GM18951 (cell line): ENCODE data around the gene HAGHL.

Experiments
- POLR2A ChIP-seq: IDR thresholded peaks from 4 replicates; pipeline ENCODE4 v1.6.1; 2011; ENCODE audit warnings: mild to moderate bottlenecking; ENCODE audit not compliant: insufficient read length, insufficient read depth; ENCODE audit errors: extremely low read depth
- in situ Hi-C: fragments of 300-500 bp; cut with MboI; formaldehyde crosslinking; loops from one replicate; pipeline ENCODE4 v1.12.0; 2022; ENCODE audit warnings: low sequenced_read_pairs, mixed read lengths, inconsistent platforms; ENCODE audit not compliant: unreplicated experiment

HAGHL gene, protein sequence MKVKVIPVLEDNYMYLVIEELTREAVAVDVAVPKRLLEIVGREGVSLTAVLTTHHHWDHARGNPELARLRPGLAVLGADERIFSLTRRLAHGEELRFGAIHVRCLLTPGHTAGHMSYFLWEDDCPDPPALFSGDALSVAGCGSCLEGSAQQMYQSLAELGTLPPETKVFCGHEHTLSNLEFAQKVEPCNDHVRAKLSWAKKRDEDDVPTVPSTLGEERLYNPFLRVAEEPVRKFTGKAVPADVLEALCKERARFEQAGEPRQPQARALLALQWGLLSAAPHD

DNA sequence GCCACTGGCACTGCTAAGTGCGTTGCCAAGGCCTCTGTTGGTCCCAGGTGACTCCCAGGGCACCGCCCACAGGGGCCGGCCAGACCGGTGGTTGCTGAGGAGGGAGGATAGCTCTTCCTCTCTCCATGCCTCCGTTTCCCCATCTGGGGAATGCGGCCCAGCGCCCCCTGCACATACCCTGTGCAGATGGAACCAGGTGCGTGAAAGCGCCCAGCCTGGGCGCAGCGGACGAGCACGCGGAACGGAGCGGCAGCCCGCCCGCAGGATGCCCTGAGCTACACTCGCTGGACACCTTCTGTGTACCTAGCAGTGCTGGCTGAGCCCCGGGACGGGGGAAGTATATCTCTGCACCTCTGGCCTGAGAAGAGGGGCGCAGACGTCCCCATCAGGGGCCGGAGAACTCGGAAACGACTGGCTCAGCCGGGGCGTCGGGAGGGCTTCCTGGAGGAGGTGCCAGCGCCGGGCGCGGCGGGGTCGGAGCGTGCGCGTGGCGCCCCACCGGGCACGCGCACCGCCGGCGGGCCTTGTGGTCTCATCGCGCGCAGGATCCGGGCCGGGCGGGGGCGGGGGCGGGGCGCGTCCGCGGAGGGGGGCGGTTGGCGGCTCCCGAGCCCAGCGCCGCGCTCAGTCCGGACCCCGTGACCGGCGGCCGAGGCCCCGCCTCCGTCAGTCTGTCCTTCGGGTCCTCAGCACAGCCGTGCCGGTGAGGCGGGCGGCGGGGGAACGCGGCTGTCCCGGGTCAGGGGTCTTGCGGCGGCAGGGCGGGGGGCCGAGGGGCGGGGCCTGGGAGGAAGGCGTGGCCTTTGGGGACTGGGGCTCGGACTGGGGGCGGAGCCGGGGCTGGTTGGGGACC, at the start of gene HAGHL, which contains the start of gene CCDC78:
Gene HAGHL (plus strand): TSS at position 669 of the 853 bp plus-strand sequence. CDS start 404 bp downstream, outside the sequence.
Gene CCDC78 (minus strand): TSS at position 6 of the 853 bp plus-strand sequence. CDS start 76 bp downstream, outside the sequence.
- in situ Hi-C loops: no loop called here
- no peak for TF ChIP-seq POLR2A

DNA sequence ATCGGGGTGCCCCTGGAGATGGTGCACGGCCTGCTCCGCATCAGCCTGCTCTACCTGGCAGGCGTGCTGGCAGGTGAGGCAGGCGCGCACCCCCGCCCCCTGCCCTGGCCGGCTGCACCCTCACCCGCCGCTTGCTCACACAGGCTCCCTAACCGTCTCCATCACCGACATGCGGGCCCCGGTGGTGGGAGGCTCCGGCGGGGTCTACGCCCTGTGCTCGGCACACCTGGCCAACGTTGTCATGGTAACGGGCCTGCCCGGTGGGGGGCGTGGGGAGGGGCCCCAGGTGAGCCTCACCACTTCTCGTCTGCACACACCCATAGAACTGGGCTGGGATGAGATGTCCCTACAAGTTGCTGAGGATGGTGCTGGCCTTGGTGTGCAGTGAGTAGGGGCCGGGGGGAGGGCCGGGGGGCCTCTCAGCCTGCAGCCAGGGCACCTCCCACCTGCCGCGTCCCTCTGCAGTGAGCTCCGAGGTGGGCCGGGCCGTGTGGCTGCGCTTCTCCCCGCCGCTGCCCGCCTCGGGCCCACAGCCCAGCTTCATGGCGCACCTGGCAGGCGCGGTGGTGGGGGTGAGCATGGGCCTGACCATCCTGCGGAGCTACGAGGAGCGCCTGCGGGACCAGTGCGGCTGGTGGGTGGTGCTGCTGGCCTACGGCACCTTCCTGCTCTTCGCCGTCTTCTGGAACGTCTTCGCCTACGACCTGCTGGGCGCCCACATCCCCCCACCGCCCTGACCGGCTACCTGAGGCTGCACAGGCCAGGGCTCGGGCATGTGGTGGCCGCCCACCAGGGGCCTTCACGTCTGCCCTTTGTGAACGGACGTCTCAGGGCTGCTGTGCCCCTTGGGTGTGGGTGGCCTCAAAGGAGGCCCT, 49.4 kb upstream of the HAGHL start:
- TF ChIP-seq POLR2A: no peak
- in situ Hi-C loops: no loop called here

DNA sequence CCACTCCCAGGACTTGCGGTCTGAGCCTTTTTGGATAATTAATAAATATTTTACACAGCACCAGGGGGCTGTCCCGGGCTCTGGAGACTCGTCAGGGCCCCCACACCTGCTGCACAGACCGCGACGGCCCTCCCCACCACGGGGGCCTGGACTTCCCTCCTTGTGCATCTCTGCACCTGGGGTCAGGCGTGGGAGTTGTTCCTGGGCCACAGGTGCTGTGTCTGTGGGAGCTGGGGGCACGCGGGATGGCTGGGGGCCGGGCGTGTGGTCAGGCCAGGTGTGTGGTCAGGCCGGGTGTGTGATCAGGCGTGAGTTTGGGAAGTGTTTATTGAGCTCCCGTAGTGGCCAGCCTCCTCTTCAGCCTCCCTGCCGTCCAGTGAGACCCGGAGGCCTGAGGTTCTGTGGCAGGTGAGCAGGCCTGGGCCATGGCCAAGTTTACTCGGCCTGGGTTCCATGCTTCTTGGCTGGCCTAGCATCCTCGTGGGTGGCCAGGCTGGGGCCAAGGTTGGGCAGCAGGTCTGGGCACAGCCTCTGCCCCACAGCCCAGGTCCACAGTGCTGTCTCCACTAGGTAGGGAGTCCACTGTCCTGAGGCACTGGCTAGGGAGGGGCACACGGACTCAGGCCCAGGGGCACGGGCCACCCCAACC, 48.6 kb upstream of the HAGHL start:
- no peak for TF ChIP-seq POLR2A

DNA sequence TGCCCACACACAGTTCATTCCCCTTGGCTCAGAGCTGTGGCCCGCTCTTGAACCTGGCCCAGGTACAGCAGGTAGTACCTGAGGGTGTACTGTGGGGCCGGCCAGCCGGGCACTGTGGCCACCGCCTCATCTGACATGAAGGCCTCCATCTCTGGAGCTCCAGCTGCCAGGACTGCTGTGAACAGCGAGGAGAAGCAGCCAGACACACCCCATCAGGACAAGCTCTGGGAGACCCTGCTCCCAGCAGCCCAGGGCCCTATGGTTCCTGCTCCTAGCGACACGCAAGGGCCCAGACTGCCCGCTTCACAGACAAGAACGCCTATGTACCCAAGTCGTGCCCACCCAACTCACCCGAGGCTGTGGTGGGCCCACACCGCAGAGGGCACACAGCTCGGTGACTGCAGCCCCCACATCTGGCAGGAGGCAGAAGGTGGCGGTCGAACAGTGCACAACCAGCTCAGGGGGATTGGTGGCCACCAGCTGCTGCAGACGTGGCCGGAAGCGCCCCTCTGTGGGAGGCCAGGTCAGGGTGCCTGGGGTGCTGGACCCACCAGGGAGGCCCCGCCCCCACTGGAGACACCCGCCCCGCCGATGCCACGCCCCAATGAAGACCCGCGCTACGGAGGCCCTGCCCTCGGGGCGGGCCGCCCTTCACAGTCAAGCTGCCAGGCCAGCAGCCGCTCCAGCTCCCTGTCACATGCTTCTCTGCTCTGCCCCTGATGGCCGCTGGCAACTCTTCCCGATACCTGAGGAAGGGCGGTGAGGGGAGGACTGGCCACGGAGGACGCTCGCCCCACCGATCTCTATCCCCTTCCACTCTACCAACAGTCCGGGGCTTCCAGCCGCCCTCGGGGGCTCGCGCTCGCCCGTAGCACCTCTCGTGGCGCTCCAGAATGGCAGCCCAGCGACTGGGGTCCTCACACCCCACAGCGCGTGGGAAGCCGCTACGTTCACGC, 47.8 kb upstream of the HAGHL start:
- in situ Hi-C loops: no loop called here
- no peak for TF ChIP-seq POLR2A

More for the DNA sequence above, 48.6 kb upstream of the HAGHL start:
- in situ Hi-C loops: no loop called here

DNA sequence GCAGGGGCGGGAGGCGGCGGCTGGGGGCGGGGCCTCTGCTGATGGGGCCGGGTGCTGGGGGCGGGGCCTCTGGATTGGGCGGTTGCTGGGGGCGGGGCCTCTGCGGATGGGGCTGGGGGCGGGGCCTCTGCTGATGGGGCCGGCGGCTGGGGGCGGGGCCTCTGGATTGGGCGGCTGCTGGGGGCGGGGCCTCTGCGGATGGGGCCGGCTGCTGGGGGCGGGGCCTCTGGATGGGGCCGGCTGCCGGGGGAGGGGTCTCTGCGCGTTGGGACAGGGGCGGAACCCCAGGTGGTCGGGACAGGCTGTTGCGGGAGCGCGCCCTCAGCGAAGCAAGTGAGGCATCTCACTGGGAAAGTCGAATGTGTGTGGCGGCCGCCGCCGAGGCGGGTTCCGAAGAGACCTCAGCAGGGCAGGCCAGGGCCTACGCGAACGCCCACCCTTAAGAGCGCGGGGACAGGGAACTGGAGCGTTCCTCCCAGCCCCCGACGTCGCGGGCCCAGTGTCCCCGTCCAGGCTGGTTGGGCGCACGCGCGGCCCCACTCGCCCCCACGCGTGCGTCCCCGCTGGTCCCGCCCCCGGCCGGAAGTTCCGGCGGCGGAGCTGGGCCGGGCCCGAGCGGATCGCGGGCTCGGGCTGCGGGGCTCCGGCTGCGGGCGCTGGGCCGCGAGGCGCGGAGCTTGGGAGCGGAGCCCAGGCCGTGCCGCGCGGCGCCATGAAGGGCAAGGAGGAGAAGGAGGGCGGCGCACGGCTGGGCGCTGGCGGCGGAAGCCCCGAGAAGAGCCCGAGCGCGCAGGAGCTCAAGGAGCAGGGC, 46.9 kb upstream of the HAGHL start, which contains the start of gene STUB1:
Gene STUB1 (plus strand): TSS at position 597 of the 811 bp plus-strand sequence. CDS start 116 bp downstream, at position 713.
- in situ Hi-C loops: no loop called here
- TF ChIP-seq POLR2A: peak; percentile 94

DNA sequence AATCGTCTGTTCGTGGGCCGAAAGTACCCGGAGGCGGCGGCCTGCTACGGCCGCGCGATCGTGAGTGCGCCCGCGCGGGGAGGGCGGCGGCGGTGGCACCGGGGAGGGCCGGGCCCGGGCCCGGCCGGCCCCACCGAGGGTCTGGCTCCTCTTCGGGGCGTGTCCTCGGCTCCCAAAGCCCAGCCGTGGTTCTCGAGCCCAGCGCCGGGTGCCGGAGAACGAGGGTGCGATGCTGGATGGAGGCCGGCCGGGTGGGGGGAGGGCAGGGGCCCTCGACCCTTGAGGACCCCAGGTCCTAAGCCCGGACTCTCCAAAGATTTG, 46.3 kb upstream of the HAGHL start:
- TF ChIP-seq POLR2A: no peak
- in situ Hi-C loops: no loop called here

DNA sequence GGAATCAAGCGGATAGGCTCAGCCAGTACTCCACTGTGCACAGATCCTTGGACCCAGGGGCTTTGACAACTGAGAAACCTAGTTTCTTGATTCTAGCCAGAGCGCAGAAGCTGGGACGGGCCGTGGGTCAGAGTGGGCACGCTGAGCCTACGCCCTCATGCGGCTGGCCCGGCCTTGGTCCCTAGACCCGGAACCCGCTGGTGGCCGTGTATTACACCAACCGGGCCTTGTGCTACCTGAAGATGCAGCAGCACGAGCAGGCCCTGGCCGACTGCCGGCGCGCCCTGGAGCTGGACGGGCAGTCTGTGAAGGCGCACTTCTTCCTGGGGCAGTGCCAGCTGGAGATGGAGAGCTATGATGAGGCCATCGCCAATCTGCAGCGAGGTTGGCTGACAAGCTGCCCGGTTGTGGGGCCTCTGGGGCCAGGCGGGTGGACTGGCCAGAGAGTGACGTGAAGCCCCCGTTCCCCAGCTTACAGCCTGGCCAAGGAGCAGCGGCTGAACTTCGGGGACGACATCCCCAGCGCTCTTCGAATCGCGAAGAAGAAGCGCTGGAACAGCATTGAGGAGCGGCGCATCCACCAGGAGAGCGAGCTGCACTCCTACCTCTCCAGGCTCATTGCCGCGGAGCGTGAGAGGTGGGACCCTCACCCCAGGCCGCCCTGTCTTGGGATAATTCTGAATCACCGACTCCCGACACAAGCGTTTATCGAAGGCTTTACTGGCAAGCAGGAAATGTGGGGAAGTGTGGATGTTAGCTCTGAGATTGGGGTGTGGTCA, 45.8 kb upstream of the HAGHL start:
- TF ChIP-seq POLR2A: peak; percentile 24
- in situ Hi-C loops: no loop called here

DNA sequence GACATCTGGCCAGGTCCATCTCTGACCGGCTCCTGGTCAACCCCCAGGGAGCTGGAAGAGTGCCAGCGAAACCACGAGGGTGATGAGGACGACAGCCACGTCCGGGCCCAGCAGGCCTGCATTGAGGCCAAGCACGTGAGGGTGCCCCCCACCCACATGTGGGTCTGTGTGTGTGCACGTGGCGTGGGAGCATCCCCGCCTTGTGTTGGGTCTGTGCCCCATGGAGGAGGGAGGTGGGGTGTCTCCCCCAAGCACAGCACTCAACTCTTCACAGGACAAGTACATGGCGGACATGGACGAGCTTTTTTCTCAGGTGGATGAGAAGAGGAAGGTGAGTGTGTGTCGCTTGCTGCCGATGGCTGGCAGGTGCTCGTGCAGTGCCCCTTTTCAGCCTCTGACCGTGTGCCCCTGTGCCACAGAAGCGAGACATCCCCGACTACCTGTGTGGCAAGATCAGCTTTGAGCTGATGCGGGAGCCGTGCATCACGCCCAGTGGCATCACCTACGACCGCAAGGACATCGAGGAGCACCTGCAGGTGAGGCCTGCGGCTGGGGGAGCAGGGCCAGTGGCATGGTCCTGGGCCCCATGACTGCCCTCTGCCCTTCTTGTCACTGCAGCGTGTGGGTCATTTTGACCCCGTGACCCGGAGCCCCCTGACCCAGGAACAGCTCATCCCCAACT, 45.0 kb upstream of the HAGHL start:
- no peak for TF ChIP-seq POLR2A
- in situ Hi-C loops: no loop called here

DNA sequence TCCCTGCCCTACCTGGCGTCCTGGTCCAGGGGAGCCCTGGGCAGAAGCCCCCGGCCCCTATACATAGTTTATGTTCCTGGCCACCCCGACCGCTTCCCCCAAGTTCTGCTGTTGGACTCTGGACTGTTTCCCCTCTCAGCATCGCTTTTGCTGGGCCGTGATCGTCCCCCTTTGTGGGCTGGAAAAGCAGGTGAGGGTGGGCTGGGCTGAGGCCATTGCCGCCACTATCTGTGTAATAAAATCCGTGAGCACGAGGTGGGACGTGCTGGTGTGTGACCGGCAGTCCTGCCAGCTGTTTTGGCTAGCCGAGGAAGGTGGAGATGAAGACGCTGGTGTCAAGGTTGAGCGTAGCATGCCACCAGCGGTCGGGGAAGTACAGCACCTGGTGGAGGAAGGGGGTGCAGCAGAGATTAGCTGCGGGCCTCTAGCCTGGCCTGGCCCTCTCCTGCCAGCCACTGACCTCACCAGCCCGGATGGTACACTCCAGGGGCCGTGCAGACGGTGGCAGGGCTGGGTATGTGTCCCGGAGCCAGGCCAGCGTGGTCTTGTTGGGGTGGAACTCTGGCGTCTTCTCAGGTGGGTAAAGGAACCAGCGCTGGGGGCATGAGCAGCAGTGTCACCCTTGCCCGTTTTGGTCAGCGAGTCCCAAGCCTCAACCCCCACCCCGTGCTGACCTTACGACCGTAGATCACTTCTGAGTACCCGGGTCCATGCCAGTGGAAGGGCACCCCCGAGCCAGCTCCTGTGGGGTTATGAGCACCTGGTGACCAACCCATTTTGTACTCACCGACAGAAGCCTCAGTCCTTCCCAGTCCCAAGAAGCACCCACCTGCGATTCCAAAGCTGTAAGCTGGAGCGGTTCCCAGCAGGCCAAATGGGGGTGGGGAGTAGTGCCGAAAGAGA, 44.2 kb upstream of the HAGHL start:
- TF ChIP-seq POLR2A: no peak

More for the DNA sequence above, 44.2 kb upstream of the HAGHL start:
- in situ Hi-C loops: no loop called here
